ENCODE measurements around the gene ACADSB.

The ACADSB gene

DNA sequence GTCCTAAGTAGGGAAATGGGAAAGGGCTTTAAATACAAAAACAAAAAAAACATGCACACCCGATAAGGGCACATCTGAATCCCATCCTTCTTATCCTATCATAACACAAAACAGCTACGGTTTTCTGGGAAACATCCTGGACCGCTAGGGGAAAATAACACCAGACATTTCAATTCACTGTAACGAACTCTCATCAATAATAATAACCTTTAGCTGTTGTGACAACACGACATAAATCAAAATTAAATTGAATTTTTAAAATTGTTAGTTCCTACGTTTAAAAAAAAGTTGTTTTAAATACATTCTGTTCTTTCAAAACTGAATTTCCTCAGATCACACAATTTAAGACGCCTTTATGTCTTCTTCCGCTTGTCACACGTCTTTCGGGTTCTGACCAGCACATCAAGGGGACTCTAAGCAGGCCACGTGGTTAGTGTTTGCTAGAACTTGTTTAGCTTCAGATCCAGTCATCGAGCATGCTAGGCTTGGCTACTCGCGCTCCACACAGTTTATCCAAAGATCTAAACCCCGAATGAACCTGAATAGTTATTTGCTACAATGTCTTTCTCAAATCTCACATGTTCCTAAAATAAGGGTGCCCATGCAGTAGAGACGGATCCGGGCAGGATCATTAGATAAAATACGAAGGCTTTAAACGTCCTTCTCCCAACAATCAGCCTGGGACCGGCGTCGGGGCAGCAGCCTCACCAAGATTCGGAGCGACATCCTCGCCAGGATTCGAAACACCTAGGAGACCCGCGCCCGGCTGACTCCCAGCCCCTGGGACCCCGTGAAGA, 1.1 kb upstream of the ACADSB start:
- DNase-seq, result peak; percentile 40

DNA sequence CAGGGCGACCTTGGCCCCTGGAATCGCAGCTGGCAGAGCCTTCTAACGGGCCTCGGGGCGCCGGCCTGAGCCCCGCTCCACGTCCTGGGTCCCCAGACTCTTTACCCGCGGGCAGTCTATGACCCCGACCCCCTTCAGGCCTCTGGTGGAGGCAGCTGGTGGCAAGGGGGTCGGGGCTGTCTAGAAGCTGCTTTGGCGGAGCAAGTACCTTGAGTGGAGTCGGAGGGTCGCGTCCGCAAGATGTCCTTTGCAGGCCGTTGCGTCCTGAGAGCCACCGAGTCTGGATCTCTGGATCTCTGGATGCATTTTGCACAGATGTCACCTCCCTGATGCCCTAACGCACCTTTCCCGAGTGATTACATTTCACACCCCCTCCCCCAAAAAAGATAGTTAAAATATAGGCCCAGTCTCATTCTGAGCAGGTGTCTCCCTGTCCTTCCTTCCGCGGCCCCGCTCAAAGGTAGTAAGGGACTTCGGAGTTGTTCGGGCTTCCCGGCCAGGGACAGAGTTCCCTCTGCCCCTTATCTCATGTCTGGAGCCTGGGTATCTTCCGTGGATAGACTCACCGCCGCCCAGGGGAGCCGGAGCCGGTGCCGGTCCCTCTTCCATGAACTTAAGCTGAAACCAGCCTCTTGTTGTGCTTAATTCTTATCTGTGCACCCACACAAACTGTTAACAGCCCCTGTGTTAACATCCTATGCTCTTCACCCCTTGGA, 457 bp downstream of the ACADSB start:
- DNase-seq, result no peak

DNA sequence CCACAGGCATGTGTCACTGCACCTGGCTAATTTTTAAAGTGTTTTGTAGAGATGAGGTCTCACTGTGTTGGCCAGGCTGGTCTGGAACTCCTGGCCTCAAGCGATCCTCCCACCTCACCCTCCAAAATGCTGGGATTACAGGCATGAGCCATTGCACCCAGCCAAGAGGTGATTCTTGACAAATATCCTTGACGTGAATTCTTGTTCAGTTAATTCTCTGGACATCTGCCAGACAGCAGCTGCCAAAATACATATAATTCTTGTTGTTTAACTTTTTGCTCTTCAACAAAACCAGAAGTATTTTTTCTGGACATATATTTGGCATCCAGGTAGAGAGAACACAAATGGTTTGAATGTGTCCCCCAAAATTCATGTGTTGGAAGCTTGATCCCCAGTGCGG, 3.2 kb downstream of the ACADSB start:
- no peak for DNase-seq

DNA sequence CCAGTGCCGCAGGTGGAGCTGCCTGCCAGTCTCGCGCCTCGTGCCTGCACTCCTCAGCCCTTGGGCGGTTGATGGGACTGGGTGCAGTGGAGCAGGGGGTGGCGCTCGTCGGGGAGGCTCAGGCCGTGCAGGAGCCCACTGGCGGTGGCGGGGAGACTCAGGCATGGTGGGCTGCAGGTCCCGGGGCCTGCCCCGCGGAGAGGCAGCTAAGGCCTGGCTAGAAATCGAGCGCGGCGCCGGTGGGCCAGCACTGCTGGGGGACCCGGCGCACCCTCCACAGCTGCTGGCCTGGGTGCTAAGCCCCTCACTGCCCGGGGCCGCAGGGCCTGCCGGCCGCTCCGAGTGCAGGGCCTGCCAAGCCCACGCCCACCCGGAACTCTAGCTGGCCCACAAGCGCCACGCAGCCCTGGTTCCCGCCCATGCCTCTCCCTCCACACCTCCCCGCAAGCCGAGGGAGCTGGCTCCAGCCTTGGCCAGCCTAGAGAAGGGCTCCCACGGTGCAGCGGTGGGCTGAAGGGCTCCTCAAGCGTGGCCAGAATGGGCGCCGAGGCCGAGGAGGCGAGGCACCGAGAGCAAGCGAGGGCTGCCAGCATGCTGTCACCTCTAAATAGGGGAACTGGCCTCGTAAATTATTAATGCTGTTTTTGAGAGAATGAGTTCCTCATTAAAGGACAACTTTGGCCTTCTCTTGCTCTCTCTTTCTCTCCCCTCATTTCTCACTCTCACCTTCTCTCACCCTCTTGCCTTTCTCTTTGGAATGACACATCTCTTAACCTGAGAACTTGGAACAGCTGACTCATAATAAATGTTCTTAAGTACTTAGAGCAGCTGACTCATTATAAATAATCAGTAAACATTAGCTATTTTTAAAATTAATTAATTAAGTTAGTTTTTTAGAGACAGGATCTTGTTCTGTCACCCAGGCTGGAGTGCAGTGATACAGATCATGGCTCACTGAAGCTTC, 4.9 kb downstream of the ACADSB start:
- no peak for DNase-seq

DNA sequence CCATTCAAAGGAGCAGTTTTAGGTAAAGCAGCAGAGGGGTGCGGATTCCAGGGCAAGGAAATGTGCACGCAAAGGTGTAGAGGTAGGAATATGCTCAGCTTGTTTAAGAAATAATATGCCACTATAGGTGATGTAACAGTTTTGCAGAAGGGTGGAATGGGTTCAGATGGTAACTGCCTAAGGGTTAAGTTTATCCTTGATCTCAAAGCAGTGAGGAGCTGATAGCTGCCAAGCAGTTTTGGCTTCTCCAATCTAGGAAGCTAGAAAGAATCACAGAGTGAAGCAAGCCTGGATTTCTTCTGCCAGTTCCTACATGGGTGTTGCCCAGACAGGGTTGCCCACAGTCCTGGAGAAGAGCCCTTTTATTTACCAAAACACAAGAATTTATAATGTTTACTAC, 6.0 kb downstream of the ACADSB start:
- DNase-seq, result no peak

DNA sequence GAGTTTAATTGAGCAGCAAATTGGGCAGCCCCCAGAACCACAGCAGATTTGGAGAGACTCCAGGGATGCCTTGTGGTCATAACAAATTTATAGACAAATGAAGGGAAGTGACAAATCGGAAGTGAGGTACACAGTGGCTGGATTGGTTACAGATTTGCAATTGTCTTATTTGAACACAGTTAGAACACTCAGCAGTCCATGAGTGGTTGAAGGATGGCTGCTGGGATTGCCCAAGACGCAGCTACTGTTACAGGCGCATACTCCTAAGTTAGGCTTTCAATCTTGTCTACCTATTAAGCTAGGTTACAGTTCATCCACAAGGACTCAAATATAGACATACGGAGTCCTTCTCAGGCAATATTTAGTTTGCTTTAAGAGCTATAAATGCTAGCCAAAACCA, 7.4 kb downstream of the ACADSB start:
- DNase-seq, result no peak

DNA sequence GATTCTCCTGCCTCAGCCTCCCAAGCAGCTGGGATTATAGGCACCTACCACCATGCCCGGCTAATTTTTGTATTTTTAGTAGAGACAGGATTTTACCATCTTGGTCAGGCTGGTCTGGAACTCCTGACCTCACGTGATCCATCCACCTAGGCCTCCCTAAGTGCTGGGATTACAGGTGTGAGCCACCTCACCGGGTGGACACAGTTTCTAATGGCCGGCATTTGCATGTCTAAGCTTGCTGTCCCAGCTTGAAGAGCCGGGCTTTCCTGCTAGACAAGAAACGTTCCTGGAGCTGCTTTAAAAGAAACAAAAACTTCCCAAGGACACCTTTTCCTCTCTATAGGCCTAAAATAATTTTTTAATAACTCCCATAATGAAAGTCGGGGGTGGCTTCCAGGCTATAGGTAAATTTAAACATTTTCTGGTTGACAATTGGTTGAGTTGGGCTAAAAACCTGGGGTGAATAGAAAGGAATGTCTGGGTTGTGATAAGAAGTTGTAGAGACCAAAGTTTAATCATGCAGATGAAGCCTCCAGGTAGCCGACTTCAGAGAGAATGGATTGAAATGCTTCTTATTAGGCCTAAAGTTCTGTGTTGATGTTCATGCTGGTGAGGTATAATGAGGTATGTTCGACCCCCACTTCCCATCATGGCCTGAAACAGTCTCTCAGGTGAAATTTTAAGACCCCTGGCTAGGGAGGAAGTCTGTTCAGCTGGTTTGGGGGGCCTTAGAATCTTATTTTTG, 8.8 kb downstream of the ACADSB start:
- DNase-seq, result no peak

DNA sequence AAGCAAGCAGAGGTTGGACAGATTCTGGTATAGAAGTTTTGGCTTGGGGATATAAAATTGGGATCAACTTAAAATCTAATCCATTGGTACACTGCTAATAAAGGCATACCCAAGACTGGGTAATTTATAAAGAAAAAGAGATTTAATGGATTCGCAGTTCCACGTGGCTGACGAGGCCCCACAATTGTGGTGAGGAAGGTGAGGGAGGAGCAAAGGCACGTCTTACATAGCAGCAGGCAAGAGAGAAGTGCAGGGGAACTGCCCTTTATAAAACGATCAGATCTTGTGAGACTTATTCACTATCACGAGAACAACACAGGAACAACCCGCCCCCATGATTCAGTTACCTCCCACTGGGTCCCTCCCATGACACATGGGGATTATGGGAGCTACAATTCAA, 9.7 kb downstream of the ACADSB start:
- DNase-seq, result no peak

DNA sequence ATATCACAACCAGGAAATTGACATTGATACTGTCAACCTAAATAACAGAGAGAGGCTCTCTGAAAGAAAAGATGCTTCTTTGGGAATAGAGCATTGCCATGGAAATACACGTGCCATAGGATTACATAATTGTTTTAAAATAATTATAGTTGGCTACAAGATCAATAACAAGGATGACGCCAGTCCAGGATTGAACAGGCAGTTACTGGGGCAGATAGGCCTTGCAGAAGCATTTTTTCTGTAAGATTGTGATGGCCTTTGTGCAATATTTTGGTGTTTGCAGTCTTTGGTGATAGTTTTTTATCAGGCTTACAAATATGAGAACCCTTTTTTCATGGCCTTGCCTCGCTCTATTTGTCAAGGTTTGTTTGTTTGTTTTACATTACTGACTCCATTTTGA, 10.5 kb downstream of the ACADSB start:
- DNase-seq, result no peak

DNA sequence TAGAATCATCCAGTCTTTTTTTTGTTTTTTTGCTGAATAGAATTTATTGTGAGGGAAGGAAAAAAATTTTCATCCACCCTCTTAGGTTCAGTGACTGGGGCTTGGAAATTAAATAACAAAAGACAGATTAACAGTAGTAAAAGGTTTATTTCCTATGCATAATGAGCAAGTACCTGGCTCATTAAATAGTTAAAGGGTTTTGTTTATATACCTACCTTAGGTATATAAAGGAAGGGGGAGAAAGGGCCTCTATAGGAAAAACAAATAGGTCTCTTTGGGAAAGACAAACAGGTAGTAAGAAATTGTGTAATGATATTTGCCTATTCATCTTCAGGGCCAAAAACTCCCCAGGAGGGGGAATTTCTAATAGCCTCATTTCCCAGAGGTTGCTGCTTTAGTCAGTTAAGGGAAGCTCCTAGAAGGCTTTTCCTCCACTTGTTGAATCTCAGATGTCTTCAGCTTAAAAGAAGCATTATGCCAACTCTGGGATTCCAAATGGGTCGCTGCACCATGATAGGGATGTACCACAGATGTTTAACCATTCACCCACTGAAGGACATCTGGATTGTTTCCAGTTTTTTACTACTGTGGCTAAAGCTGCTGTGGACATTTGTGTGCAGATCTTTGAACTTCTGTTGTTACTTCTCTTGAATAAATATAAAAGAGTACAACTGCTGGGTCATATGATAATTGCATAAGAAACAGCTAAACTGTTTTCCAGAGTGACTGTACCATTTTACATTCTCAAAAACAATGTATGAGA, 11.3 kb downstream of the ACADSB start:
- no peak for DNase-seq

DNA sequence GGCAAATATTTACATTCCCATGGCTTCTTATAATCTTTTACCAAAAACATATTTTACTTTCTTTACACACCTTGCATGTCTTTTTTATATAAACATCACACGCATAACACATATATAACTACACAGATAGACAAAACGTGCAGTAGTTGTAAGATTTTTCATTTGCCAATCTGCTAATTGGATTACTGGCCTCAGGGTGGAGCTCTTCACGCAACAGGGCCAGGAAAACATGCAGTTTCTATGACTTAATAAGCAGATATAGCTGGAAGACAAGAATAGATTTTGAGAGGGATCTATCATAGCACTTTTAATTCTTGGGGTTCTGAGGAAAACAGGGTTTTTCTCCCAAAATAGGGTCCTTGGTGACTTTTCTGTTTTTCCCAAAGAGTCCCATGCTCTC, 12.7 kb downstream of the ACADSB start:
- no peak for DNase-seq

DNA sequence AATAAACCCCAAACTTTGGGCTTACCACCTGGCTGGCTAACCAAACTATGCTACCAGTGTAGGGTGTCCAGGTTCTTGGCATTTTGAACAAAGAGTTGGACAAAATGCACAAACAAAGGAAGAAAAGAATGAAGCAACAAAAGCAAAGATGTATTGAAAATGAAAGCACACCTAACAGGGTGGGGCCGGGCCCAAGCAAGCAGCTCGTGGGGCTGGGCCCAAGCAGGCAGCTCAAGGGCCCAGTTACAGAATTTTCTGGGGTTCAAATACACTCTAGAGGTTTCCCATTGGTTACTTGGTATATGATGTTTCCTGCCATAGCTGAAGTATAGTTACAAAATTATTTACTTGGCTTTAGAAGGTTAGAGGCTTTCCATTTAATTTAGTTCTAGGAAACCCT, 15.7 kb downstream of the ACADSB start:
- no peak for DNase-seq

DNA sequence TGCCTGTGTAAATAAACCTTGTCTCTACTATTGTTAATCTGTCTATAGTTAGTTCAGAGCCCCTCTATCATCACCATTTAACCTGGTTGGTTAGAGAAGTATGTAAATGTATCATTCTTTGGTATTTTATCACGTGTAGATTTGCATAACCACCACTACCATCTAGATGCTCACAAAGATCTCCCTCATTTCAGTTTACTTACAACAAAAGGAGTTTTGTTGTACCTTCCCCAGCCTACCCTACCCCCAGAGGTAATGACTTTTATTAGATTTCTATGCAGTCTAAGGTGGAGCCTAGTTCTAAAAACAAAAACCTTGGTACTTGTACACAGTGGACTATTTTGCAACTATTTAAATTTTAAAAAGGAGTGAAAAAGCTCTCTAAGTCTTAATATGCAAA, 17.5 kb downstream of the ACADSB start:
- DNase-seq, result no peak

DNA sequence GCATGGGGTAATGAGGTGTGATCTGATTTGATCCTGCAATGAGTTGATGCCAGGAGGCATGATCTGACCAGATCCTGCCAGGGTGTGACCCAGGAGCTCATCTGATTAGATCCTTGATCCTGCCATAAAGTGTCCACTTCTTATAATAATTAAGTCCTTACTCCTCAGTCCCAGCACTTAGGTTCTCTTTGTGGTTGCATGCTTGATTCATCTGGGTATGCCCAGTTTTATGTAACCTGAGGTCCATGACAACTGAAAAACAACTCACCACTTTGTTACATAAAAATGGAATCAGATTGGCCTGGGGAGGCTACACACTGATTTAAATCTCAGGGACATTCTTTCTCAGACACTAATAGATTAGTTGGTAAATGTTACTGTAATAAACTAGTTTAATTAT, 19.1 kb downstream of the ACADSB start:
- no peak for DNase-seq

DNA sequence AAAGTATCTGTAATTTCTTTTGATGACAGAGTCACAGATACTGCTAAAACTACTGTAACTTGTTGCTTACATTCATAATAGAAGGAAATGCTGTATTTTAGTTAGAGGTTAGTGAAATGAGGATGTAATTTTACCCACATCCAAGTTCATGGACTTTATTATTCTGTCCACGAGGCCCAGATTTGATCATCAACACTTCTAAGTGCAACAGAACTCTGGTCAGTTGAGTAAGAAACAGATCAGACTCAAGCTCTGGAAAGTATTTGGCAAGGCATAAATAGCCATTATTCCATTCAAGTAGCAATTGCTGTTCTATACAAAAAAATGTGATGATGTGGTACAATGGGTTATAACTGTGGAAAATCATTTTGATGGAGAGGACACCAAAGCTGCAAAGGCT, 22.3 kb downstream of the ACADSB start:
- no peak for DNase-seq

DNA sequence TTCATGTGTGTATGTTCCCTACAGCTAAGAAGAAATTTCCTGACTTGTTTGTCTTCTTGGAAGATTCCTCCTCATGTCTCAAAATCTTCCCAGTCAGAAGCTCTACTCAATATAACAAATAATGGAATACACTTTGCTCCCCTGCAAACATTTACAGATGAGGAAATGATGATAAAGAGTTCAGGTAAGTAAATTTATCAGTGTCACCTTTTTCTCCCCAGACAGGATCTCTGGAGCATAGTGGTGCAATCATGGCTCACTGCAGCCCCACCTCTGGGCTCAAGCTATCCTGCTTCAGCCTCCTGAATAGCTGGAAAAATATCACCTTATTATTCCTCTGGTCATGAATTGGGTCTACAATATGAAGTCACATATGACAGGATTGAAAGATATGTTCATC, 25.5 kb downstream of the ACADSB start:
- no peak for DNase-seq

DNA sequence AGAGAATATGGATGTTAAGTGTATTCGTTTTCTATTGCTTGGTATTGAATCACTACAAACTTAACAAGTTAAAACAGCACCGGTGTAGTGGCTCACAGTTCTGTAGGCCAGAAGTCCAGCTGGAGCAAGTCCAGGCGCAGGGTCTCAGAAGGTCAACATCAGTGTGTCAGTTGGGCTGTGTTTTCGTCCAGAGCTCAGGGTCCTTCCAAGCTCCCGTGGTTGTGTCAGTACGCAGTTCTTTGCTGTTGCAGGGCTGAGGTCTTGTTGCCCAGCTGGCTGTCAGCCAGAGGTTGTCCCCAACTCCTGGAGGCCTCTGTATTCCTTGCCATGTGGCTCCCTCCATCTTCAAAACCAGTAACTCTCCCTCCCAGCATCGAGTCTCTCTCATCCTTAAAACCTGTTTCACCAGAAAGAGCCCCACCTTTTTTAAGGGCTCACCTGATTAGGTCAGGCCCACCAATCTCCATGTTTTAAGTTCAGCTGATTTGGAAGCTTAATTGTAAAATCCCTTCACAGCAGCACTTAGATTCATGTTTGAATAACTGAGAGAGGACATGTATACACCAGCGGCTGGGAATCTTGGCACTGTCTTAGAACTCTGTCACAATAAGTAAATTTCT, 26.8 kb downstream of the ACADSB start:
- no peak for DNase-seq

DNA sequence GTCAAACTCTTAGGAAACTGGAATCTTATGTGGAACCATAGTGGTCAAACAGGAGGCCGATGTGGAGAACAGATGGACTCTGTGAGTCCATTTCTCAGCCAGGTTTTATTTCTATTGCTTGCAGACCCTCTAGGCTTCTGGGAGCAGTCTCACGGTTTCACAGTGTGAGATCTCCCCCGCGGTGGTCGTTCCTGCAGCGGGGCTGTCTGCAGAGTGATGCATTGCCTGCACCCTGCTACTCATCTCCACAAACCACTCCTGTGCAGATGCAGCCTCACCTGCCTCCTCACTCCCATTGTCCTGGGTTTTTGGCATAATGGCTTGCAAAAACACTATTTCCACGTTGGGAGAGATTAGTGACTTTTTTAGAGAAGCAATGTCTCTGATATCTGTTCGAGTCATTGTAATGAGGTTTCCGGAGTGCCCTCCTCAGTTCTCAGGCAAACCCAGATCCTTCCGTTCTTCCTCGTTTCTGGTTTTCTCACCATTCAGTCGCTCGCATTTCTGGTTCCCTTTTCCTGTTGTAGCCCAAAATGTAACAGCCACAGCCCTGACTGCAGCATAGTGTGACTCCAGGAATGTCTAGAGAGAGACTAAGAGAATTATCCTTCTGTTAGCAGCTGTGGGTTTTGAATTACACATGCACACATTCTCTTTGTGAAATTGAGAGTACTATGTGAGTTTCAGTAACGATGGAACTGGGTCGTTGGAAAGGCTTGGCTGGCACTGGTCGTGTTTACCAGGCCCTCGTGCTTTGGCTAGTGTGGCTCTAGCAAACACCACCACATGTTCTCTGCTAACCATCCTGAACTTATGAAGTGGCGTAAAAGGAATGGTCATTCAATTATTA, 30.2 kb downstream of the ACADSB start:
- DNase-seq, result no peak

DNA sequence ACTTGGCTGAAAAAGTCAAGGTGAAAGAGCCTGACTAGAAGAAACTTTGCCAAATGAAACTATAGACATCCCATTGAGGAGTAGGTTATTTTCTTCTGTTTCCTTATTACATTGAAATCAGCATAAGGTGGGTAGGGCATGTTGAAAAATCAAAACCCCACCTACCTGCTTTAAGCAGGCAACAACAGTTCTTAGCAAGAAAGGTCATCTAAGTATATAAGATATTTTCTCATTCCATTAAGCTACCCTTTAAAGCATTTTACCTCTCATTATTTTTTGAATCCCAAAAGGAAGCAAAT, 30.8 kb downstream of the ACADSB start:
- no peak for DNase-seq

DNA sequence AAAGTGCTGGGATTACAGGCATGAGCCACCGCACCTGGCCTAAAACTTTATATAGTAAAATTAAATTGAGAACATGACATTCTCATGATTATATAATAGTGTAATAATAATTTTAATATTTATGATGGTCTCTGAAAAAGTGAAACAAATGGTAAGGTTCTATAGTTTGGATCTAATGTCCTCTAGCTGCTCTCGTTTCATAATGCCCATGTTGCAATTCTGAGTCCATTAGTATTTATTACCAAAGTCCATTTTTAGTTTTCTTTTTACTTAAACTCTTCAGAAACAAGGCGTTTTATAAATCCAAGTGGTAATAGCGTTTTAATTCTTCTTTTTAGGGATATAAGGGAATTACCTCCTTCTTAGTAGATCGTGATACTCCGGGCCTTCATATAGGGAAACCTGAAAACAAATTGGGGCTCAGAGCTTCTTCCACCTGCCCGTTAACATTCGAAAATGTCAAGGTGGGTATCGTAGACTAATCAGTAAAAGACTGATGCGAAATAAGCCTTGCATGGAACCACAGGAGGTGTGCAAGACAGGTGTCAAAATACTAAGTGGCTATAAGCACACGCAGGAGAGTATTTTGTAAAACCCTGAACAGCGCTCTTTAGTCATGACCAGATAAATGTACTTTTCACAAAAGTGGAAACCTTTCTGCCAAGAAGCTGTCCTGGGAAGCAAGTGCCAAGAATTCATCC, 34.1 kb downstream of the ACADSB start:
- DNase-seq, result no peak

All from activated CD8-positive, alpha-beta memory T cell treated with anti-CD3 and anti-CD28 coated beads, Interleukin-2, amount 50 U/mL, for 4 hours (primary cell).